HG03159 (cell line): ENCODE measurements around the gene NCAPG2.
A peak's percentile ranks its signal among the peaks of the same experiment; 100 is the strongest.

Source experiments
- ATAC-seq: cut with Tn5 transposase; IDR thresholded peaks from one replicate; pipeline ENCODE4 v1.9.1; 2021; ENCODE audit warnings: mild to moderate bottlenecking, moderate library complexity; ENCODE audit not compliant: unreplicated experiment

NCAPG2 gene

GRCh38 chr7:158704524-158705233 is at the start of gene NCAPG2:
Gene NCAPG2 (minus strand): TSS chr7:158704804. CDS start chr7:158701899, 2,905 bp downstream.
- peak; percentile 98 for ATAC-seq

GRCh38 chr7:158753900-158754299 is 49.3 kb upstream of the NCAPG2 start:
- ATAC-seq, result no peak

GRCh38 chr7:158751751-158752150 is 47.1 kb upstream of the NCAPG2 start:
- ATAC-seq, result no peak

- no peak for ATAC-seq
These were observed 46.6 kb upstream of the NCAPG2 start for GRCh38 chr7:158751199-158751598.

GRCh38 chr7:158750702-158751101 is 46.1 kb upstream of the NCAPG2 start:
- ATAC-seq, result no peak

- ATAC-seq, result no peak
These were observed 44.8 kb upstream of the NCAPG2 start for GRCh38 chr7:158749396-158749795.

- no peak for ATAC-seq
These were observed 43.7 kb upstream of the NCAPG2 start for GRCh38 chr7:158748335-158748734.

GRCh38 chr7:158747408-158747807 is 42.8 kb upstream of the NCAPG2 start:
- no peak for ATAC-seq

GRCh38 chr7:158746957-158747356 is 42.4 kb upstream of the NCAPG2 start:
- no peak for ATAC-seq

- no peak for ATAC-seq
These were observed 40.6 kb upstream of the NCAPG2 start for GRCh38 chr7:158745057-158745715.

- no peak for ATAC-seq
These were observed 39.5 kb upstream of the NCAPG2 start for GRCh38 chr7:158744070-158744469.

GRCh38 chr7:158743219-158743618 is 38.6 kb upstream of the NCAPG2 start:
- no peak for ATAC-seq

- ATAC-seq, result no peak
These were observed 37.6 kb upstream of the NCAPG2 start for GRCh38 chr7:158742065-158742821.

- no peak for ATAC-seq
These were observed 36.7 kb upstream of the NCAPG2 start for GRCh38 chr7:158741294-158741666.

GRCh38 chr7:158740657-158741293 is 36.2 kb upstream of the NCAPG2 start:
- ATAC-seq, result no peak

- ATAC-seq, result no peak
These were observed 35.5 kb upstream of the NCAPG2 start for GRCh38 chr7:158740013-158740656.

GRCh38 chr7:158738841-158739240 is 34.2 kb upstream of the NCAPG2 start:
- no peak for ATAC-seq

- ATAC-seq, result no peak
These were observed 32.6 kb upstream of the NCAPG2 start for GRCh38 chr7:158737064-158737695.

- no peak for ATAC-seq
These were observed 31.3 kb upstream of the NCAPG2 start for GRCh38 chr7:158735935-158736334.

- no peak for ATAC-seq
These were observed 30.3 kb upstream of the NCAPG2 start for GRCh38 chr7:158734861-158735260.
